ENCODE results near the gene ABCB10. TPM values are rescaled to one million over a fixed set of nuclear protein-coding genes. Genes with fewer than 3 reads are reported as not detected.

Gene ABCB10
- polyA plus RNA-seq, 2 of the 4 experiments (the other 2 are of a cell fraction) = 13.9 to 16.3 TPM

GRCh38 chr1:229544587-229544986 lies 13.9 kb downstream of the ABCB10 start:
- FAIRE-seq = no peak
- TF ChIP-seq RARB (CRISPR knock-in tag; IDR thresholded peaks at IDR 0.05) (no peak), EHMT2 (IDR thresholded peaks at IDR 0.05; ENCODE audit: low read depth) (no peak), HDAC2 (IDR thresholded peaks at IDR 0.05) (no peak), FOSL2 (IDR thresholded peaks at IDR 0.05) (no peak), FOSL2 (CRISPR knock-in tag; IDR thresholded peaks at IDR 0.05) (no peak), HEYL (CRISPR knock-in tag; IDR thresholded peaks at IDR 0.05) (no peak), BHLHE40 (IDR thresholded peaks at IDR 0.05; ENCODE audit: low read depth, low read length) (no peak), HOXB13 (CRISPR knock-in tag; IDR thresholded peaks at IDR 0.05; ENCODE audit: low read depth) (no peak), NR3C1 (IDR thresholded peaks at IDR 0.05) (no peak), KDM1A (IDR thresholded peaks at IDR 0.05; ENCODE audit: low read depth) (no peak), ZSCAN20 (CRISPR knock-in tag; IDR thresholded peaks at IDR 0.05) (no peak), ESRRA (IDR thresholded peaks at IDR 0.05; ENCODE audit: borderline replicate concordance, low read length) (no peak), GATA3 (IDR thresholded peaks at IDR 0.05; ENCODE audit: borderline replicate concordance) (no peak), SREBF2 (IDR thresholded peaks at IDR 0.05) (no peak), EP300 (IDR thresholded peaks at IDR 0.05) (no peak), RNF2 (IDR thresholded peaks at IDR 0.05; ENCODE audit: borderline replicate concordance, low read depth) (no peak), CBX2 (IDR thresholded peaks at IDR 0.05; ENCODE audit: borderline replicate concordance, low read depth) (no peak), PHF8 (IDR thresholded peaks at IDR 0.05; ENCODE audit: borderline replicate concordance, low read depth) (no peak)
- TF ChIP-seq, protein P1, sequence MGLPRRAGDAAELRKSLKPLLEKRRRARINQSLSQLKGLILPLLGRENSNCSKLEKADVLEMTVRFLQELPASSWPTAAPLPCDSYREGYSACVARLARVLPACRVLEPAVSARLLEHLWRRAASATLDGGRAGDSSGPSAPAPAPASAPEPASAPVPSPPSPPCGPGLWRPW (IDR thresholded peaks at IDR 0.05) = no peak
- TF ChIP-seq, protein P2, sequence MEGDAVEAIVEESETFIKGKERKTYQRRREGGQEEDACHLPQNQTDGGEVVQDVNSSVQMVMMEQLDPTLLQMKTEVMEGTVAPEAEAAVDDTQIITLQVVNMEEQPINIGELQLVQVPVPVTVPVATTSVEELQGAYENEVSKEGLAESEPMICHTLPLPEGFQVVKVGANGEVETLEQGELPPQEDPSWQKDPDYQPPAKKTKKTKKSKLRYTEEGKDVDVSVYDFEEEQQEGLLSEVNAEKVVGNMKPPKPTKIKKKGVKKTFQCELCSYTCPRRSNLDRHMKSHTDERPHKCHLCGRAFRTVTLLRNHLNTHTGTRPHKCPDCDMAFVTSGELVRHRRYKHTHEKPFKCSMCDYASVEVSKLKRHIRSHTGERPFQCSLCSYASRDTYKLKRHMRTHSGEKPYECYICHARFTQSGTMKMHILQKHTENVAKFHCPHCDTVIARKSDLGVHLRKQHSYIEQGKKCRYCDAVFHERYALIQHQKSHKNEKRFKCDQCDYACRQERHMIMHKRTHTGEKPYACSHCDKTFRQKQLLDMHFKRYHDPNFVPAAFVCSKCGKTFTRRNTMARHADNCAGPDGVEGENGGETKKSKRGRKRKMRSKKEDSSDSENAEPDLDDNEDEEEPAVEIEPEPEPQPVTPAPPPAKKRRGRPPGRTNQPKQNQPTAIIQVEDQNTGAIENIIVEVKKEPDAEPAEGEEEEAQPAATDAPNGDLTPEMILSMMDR (IDR thresholded peaks at IDR 0.05) = no peak
- TF ChIP-seq, protein P3, sequence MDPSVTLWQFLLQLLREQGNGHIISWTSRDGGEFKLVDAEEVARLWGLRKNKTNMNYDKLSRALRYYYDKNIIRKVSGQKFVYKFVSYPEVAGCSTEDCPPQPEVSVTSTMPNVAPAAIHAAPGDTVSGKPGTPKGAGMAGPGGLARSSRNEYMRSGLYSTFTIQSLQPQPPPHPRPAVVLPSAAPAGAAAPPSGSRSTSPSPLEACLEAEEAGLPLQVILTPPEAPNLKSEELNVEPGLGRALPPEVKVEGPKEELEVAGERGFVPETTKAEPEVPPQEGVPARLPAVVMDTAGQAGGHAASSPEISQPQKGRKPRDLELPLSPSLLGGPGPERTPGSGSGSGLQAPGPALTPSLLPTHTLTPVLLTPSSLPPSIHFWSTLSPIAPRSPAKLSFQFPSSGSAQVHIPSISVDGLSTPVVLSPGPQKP (IDR thresholded peaks at IDR 0.05; ENCODE audit: low read depth, low read length) = no peak
- POLR2A ChIA-PET = no interaction called here
- H3K4me3 ChIP-seq = no peak overlapping the region
- 92% methylated on average over 1 of the region's 1 CpG for WGBS (ENCODE audit: missing lambda C conversion rate)
- CTCF ChIA-PET = interaction anchor here (0.6 to 1.2 kb wide), 3 partner anchors 14 to 139 kb away, joined by 3 to 5 read pairs (median 3); partner anchors contain the start of gene ABCB10
- DNase-seq (ENCODE audit: low read depth in 1 of 2, low spot score in 1 of 2) = no peak
- no peak overlapping the region for H3K4me2 ChIP-seq
- H3K9me3 ChIP-seq = no peaks in the 10 kb centered on the region
- H3K4me1 ChIP-seq = no peaks in the 10 kb centered on the region
- no peak for ATAC-seq
- H3K27ac ChIP-seq = no peak overlapping the region

- Histone ChIP-seq H3K9me3 (no peaks in the 10 kb centered on the region), H3K27ac (no peak overlapping the region), H3K4me3 (no peak overlapping the region), H3K4me2 (no peak overlapping the region), H3K4me1 (no peaks in the 10 kb centered on the region)
- FAIRE-seq (no peak), DNase-seq (ENCODE audit: low read depth in 1 of 2, low spot score in 1 of 2) (no peak), ATAC-seq (no peak)
- 95% methylated on average over 6 of the region's 6 CpGs for WGBS (ENCODE audit: missing lambda C conversion rate)
- POLR2A ChIA-PET = no interaction called here
- TF ChIP-seq CBX2 (IDR thresholded peaks at IDR 0.05; ENCODE audit: borderline replicate concordance, low read depth) (no peak), HOXA7 (CRISPR knock-in tag; IDR thresholded peaks at IDR 0.05) (no peak), KDM5A (IDR thresholded peaks at IDR 0.05) (no peak), SREBF2 (IDR thresholded peaks at IDR 0.05) (no peak), EP300 (IDR thresholded peaks at IDR 0.05) (no peak), CBX8 (IDR thresholded peaks at IDR 0.05) (no peak), ZSCAN20 (CRISPR knock-in tag; IDR thresholded peaks at IDR 0.05) (no peak), TP53 (CRISPR knock-in tag; IDR thresholded peaks at IDR 0.05) (no peak), ESRRA (IDR thresholded peaks at IDR 0.05; ENCODE audit: borderline replicate concordance, low read length) (no peak), RARB (CRISPR knock-in tag; IDR thresholded peaks at IDR 0.05) (no peak), JUNB (IDR thresholded peaks at IDR 0.05) (no peak), ZFP36 (IDR thresholded peaks at IDR 0.05; ENCODE audit: borderline replicate concordance, partially characterized antibody) (no peak)
- TF ChIP-seq, protein P4, sequence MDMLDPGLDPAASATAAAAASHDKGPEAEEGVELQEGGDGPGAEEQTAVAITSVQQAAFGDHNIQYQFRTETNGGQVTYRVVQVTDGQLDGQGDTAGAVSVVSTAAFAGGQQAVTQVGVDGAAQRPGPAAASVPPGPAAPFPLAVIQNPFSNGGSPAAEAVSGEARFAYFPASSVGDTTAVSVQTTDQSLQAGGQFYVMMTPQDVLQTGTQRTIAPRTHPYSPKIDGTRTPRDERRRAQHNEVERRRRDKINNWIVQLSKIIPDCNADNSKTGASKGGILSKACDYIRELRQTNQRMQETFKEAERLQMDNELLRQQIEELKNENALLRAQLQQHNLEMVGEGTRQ (IDR thresholded peaks at IDR 0.05) = no peak
- CTCF ChIA-PET = interaction anchor here (0.7 to 3.1 kb wide), 3 partner anchors 9 to 25 kb away, joined by 3 to 8 read pairs (median 4); partner anchors contain the start of gene ABCB10
Measured at GRCh38 chr1:229539863-229540506, 18.5 kb downstream of the ABCB10 start.

Data from A549 (cell line).